NCI-H2029 treated with DMSO at 0.1 percent for 48 hours (cell line): Measurements from ENCODE around the gene RFX2.
"Not testable (repeated sequence)": the region's sequence is repeated elsewhere in the genome, so short reads cannot be mapped to it uniquely, and the experiment has no call there.

Experiments
- DNase-seq: peaks from one replicate; lab custom pipeline; 2025; lab: John Stamatoyannopoulos, UW

The RFX2 gene

DNA sequence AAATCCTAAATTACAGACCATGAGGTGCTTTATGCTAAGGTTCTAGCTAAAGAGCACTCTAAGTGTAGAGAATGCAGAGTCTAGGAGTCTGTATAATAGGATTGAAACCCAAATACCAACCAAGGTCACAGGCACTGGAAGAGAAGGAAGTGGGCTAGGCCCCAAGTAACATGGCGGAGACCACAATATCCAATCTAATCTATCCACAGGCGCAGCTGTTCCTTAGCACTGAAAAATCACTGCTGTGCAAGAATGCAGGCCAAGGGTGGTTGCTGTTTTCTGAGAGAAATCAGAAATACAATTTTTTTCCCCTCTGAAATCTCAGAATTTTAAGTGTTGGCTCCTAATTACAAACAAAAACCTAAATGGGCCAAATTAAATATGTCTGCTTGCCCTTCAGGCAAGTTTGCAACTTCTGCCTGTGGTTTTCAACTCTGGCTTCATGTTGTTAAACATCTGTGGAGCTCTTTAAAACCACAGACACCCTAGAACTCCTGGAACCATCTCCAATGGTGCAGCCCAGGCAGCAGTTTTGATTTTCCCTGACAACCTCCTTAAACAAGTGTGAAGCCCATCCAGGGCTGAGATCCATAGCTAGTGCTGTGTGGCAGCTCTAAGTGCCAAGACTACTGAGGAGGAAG lies 138.5 kb downstream of the RFX2 start:
- no peak for DNase-seq

DNA sequence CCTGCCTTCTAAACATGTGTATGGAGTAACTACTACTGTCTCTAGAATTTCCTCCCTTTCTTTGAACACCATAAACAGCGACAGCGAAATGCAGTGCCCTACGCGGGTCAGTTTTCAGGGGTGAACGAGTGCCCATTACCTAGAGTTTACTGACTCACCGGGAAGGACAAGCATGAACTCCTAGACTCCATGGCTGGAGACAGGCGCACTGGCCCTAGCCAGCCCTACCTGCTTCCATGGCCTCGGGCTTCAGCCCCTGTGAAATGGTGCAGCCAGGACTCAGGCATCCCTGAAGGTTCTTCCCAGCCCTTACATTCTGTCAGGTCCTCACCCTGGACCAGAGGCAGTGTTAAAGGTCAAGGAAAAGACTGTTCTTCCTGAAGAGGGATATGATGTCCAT lies 140.8 kb downstream of the RFX2 start:
- no peak for DNase-seq

DNA sequence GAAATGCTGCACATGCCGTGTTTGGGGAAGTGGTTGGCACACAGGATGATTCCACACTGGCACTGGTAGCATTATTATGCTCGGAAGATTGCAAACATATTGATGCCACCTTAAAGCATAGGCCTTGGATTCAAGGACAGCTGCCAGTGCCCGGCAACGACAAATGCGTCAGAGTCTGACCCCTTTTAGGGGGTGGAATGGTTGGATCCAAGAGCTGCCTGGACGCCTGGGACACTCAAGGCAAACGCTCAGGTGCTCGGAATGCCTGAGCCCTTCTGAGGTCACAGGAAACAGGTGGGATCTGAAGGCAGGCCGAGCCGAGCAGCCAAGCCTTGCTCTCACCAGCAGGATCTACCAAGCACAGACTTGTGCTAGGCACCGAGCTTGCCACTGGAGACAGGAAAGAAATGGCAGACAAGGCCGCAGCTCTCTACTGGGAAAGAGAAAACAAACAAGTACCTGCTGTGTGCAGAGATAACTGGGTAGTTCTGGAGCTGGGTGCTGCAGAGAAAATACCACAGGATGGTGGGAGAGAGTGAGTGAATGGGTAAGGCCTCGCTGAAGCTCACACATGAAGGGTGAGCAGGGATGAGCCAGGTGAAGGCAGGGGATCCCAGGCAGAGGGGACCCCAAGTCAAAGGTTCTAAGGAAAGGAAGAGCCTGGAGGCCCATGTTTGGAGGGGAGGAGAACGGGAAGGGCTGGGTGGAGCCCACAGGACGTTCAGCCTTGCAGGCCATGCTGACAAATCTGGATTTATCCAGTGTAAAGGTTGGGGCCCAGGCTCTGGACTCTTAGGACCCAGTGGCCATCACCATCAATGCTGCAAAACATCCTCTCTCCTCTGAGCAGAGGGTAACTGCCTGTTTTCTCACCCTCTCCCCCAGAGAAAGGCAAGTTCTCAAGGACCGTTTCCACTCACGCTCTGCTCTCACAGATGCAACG lies 141.6 kb downstream of the RFX2 start:
- DNase-seq, result peak; percentile 61

GRCh38 chr19:5967994-5968430 lies 142.3 kb downstream of the RFX2 start:
- DNase-seq, result peak; percentile 77

- no peak for DNase-seq
Measured at GRCh38 chr19:5967571-5967970, 142.7 kb downstream of the RFX2 start.

- DNase-seq, result no peak
Measured at GRCh38 chr19:5966941-5967340, 143.4 kb downstream of the RFX2 start.

DNA sequence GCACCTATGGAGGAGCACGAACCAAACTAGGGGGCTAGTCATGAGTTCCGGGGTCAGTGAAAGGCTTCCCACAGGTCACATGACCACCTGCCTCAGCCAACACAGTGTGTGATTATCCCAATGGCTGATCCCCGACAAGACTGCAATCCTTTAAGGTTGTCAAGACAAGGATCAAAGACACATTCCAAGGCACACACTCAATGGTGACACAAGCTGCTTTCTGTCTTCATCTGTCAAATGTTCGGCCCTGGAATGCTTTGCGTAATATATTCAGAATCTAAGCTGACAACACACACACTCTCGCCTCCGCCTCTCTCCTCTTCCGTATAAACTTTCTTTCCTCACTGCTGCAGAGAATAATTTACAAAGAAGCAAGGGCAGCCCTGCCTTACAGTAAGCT lies 144.1 kb downstream of the RFX2 start:
- DNase-seq, result no peak

DNA sequence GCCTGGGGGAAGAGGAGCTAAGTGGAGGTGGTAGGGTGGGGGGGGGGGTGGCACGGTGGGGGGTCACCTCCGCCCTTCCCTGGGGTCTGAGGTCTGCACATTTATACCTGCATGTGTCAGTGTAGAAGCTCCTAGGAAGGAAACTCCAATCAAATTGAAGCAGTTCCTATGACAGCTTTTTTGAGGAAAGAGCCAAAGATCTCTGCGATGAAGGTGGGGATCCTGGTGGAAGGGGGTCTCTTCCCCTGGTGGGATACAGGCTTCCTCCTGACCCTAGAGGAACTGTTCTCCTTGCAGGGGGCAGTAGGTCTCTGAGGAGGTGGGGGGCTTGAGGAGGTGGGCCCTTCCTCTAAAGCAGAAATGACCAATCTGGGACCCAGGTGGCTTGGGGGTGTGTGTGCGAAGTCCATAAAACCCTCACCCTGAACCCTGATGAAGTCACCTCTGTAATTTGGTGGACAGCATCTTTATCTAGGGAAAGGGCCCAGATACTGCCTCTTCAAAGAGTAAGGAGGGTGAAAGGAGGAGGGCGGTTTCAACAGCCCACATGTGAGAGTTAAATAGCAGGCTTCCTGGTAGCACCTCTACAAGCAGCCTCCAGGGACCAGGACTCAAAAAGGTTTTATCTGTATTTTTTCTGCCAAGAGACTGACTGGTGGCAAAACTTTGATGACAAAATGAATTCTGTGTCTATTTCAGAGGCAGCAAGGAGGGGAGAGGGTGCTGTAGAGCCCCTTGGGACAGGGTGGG lies 145.3 kb downstream of the RFX2 start:
- no peak for DNase-seq

DNA sequence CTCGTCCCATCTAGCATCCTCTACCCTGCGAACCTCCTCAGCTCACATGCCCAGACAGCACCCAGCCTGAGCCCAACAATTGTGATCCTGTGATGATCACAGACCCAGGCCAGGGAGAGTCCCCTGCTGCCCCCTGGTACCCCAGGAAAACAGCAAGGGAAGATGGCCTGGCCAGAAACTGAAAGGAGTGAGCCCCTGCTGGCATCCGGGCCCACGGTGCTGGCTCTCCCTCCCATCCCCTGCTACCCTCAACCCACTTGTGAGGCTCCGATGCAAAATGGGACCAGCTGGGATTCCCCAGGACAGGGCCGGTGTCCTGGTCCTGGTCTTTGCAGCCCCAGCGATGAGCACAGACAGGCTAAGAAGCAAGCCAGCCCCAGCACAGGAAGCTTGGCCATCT lies 146.4 kb downstream of the RFX2 start:
- no peak for DNase-seq

GRCh38 chr19:5963259-5963658 lies 147.0 kb downstream of the RFX2 start:
- DNase-seq, result not testable (repeated sequence)

GRCh38 chr19:5961969-5962945 lies 148.0 kb downstream of the RFX2 start:
- DNase-seq, result peak; percentile 98

- DNase-seq, result not testable (repeated sequence)
Measured at GRCh38 chr19:5961641-5961968, 148.7 kb downstream of the RFX2 start.

DNA sequence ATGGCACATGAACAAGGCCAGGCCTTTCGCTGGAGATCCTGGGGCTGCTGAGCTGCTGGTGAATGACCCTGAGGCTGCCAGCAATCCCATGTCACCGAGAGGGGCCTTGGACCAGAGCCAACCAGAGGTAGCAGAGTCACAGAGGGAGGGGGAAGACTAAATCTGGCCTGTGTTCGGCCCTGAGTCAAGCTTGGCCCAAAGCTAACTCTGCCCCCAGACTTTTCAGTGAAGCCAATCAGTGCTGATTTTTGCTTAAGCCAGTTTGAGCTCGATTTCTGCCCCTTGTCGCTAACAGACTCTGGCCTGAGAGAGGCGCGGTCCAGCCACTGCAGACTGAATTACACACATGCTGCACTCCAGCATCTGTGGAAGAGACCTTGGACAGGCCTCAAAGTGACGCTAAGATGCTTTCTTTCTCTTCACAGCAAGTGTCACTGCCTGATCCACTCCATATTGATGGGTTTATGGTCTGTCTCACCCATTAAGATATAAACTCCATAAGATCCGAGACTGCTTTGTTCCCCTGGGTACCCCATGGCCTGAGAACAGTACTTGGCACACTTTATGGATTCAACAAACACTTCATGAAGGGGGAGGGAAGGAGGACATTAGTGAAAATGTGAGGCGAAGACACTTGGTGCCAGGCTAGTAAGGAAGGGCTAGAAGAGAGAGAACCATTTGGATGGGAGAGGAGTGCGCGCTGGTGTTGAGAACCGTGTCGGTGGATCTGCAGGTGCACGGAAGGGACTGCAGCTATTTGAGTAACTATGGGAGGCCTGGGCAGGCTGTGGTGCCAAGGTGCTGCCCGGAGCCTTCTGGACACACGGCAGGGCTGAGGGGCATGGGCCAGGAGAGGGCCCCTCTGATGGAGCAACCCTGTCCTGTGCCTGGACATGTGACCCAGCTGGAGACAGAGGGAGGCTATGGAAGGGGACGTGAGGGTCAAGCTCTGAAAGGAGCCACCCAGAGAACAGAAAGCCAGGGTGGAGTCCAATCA lies 150.0 kb downstream of the RFX2 start:
- peak; percentile 84 for DNase-seq

DNA sequence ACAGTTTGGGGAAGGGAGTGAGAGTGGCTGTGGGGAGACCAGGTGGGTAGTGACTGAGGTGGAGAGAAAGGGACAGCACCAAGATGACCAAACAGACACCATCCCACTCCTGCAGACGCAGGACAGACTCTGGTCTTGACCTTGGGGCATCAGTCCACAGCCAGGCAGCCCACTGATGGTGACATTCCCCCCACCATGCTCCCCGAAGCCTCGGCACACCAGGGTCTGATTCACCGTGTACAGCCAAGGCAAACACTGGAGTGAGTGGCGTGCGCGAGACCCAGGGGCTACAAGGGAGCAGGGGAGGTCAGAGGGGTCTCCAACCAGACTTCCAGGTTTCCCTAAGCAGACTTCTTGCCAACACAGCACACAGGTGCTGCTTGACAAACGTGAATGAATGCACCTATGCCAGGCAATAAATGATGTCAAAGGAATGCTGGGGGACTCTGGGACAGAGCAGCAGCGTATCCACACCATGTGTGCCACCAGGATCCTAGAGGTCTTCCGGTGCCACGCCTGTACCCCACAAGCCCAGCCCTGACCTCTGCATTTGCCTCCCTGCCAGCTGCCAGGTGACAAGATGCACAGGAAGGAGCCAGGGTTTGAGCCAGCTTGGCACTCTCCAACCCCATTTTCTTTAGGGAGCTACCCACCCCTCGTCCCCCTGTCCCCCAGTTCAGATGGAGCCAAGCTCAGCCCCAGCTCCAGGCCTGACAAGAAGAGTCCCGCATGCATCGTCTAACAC lies 150.9 kb downstream of the RFX2 start:
- no peak for DNase-seq

- no peak for DNase-seq
Measured at GRCh38 chr19:5958851-5959122, 151.5 kb downstream of the RFX2 start.

GRCh38 chr19:5958074-5958850 lies 152.0 kb downstream of the RFX2 start:
- no peak for DNase-seq

- DNase-seq, result no peak
Measured at GRCh38 chr19:5957170-5957569, 153.1 kb downstream of the RFX2 start.

- no peak for DNase-seq
Measured at GRCh38 chr19:5956728-5957127, 153.6 kb downstream of the RFX2 start.

DNA sequence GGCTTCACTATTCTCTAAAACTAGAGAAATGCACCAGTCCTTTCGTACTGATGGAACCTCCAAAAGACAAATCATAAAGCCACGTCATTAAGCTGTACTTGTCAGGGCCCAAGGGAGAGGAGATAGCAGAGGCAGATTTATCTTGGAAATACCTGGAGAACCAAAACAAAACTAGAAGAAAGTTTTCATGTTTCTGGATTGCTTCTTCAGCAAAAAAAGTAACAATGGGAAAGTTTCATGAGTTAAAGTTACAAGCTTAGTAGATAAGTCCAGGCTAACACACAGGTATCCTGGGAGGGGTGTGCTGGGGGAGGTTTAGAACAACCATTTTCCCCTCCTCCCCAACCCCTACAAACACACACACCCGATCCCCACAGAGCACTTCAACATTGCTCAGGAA lies 154.0 kb downstream of the RFX2 start:
- no peak for DNase-seq
